ENCODE data around the gene MALRD1.

GRCh38 chr10:19702215-19702614 is 653.6 kb downstream of the MALRD1 start:
- TF ChIP-seq CTCF (IDR thresholded peaks at IDR 0.05) (no peak), POLR2A (IDR thresholded peaks at IDR 0.05) (no peak)
